ENCODE measurements around the gene CD200R1.
A peak's percentile ranks its signal among the peaks of the same experiment; 100 is the strongest.

Gene CD200R1

GRCh38 chr3:112974894-112975293 lies at the start of gene CD200R1:
Gene CD200R1 (minus strand): TSS chr3:112975103. CDS start chr3:112974857, 246 bp downstream.
- no peak for DNase-seq

- no peak for DNase-seq
Observed at GRCh38 chr3:113021471-113021870, 46.6 kb upstream of the CD200R1 start.

GRCh38 chr3:113019182-113020137 lies 44.6 kb upstream of the CD200R1 start:
- peak; percentile 91 for DNase-seq

GRCh38 chr3:113018536-113019181 lies 43.8 kb upstream of the CD200R1 start:
- DNase-seq = peak; percentile 26

- DNase-seq = no peak
Observed at GRCh38 chr3:113013593-113013992, 38.7 kb upstream of the CD200R1 start.

GRCh38 chr3:113008117-113008516 lies 33.2 kb upstream of the CD200R1 start:
- no peak for DNase-seq

- DNase-seq = no peak
Observed at GRCh38 chr3:113006359-113007056, 31.6 kb upstream of the CD200R1 start.

- DNase-seq = no peak
Observed at GRCh38 chr3:113005611-113006010, 30.7 kb upstream of the CD200R1 start.

GRCh38 chr3:113002679-113003078 lies 27.8 kb upstream of the CD200R1 start:
- DNase-seq = peak; percentile 10

GRCh38 chr3:113002037-113002436 lies 27.1 kb upstream of the CD200R1 start:
- DNase-seq = no peak

- no peak for DNase-seq
Observed at GRCh38 chr3:113000691-113001090, 25.8 kb upstream of the CD200R1 start.

GRCh38 chr3:112995800-112996199 lies 20.9 kb upstream of the CD200R1 start:
- DNase-seq = no peak

GRCh38 chr3:112990672-112991602 lies 16.0 kb upstream of the CD200R1 start, which contains the start of gene GTPBP8:
Gene GTPBP8 (plus strand): TSS chr3:112990984. CDS start chr3:112991000, 16 bp downstream.
- peak; percentile 94 for DNase-seq

GRCh38 chr3:112987710-112988334 lies 12.9 kb upstream of the CD200R1 start:
- DNase-seq = no peak

GRCh38 chr3:112984485-112984884 lies 9.6 kb upstream of the CD200R1 start:
- DNase-seq = no peak

GRCh38 chr3:112982710-112983109 lies 7.8 kb upstream of the CD200R1 start:
- no peak for DNase-seq

GRCh38 chr3:112980080-112980479 lies 5.2 kb upstream of the CD200R1 start:
- DNase-seq = no peak

- DNase-seq = peak; percentile 59
Observed at GRCh38 chr3:112979244-112979832, 4.4 kb upstream of the CD200R1 start.

- DNase-seq = no peak
Observed at GRCh38 chr3:112976953-112977352, 2.0 kb upstream of the CD200R1 start.

GRCh38 chr3:112976001-112976400 lies 1.1 kb upstream of the CD200R1 start:
- no peak for DNase-seq

- DNase-seq = no peak
Observed at GRCh38 chr3:112974178-112974517, 755 bp downstream of the CD200R1 start.

All from hematopoietic multipotent progenitor cell treated with erythropoietin and hydrocortisone succinate and interleukin-3 and kit ligand, for 8 days (in vitro differentiated cells).